GM10847 (cell line): ENCODE results near the gene OSTM1.

ENCODE experiments used
- POLR2A ChIP-seq: IDR thresholded peaks from 2 replicates; pipeline ENCODE4 v1.6.1; 2011; ENCODE audit not compliant: insufficient read length; ENCODE audit errors: extremely low read depth

OSTM1 gene

GRCh38 chr6:108008363-108008762, 66.2 kb downstream of the OSTM1 start:
- no peak for TF ChIP-seq POLR2A

GRCh38 chr6:108005961-108006360, 68.6 kb downstream of the OSTM1 start:
- TF ChIP-seq POLR2A, result no peak

DNA sequence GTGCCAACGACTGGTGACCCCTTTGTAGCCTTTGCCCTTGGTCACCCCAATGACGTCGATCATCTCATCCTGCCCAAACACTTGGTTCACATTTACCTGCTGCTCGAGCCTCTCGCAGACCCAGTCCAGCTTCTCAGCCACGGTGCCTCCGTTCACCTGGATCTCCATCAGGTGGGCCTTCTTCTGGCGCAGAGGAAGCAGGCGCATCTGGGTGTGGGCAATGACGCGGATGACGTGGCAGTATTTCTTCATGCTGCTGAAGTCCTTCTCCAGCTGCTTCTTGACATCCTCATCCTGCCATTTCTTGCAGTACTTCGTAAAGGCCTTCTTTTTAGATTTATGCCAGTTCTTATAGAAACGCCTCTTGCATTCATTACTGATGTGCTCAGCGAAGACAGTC, 69.7 kb downstream of the OSTM1 start:
- no peak for TF ChIP-seq POLR2A

- TF ChIP-seq POLR2A, result no peak
These were observed 71.9 kb downstream of the OSTM1 start for GRCh38 chr6:108002365-108003221.

DNA sequence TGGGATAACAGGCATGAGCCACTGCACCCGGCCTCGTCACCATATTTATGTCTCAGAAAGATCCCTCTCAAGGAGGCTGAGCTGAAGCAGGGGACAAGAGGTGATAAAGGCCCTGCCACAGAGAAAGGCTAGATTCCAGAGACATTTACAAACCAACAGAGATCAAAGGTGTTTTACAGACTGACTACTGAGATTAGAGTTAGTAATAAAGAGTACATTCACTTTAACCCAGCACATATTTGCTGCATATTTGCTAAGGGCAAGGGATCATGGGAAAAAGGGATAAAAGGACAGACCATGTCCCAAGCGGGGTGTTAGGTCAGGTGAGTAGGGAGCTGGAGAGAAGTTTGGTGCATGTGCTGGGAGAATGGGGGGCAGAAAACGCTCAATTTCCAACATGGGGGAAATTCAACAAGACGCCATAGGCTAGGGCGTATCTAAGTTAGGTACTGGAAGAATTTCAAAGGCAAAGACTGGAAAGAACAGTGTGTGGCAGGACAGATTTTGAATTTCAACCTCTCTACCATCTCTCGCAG, 72.8 kb downstream of the OSTM1 start:
- no peak for TF ChIP-seq POLR2A

DNA sequence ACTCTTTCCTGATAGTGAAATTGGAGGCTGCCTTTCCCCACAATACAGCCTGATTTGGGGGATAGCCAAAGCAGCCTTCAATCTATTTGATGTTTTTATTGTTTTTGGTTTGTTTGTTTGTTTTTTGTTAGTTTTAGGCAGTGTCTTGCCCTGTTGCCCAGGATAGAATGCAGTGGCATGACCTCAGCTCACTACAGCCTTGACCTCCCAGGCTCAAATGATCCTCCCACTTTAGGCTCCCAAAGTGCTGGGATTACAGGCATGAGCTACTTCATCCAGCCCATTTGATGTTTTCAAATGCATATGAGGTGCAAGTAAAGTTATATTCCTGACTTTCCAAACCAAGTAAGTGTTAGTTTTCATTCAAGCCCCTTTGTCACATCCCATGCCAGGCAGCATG, 75.2 kb downstream of the OSTM1 start:
- no peak for TF ChIP-seq POLR2A

DNA sequence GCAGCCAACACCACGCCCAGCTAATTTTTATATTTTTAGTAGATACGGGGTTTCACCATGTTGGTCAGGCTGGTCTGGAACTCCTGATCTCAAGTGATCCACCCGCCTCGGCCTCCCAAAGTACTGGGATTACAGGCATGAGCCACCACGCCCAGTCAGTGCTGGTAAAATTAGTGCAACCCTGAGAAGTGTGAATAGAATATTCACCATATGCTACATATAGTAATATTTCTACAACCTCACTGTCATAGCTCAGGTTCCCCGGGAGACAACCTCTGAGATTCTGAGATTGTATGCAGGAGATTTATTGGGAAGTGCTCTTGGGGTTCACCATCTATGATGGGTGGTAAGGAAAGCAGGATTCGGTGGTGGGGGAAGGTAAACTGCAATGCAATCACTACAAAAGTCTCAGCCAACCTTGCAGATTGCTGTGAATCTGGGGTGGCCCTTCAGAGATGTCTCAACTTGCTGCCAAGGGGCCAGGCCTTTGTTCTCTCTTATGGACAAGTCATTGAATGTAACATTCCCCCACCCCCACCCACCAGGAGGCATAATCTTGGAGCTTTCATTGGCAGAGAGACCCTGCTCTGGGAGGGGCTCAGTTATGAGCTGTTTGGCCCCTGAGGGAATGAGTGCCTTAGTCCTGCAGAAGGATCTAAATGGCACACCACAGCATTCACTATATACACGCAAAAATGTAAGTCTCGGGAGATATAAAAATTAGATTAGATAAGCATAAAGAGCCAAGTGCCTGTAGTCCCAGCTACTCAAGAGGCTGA, 82.6 kb downstream of the OSTM1 start:
- no peak for TF ChIP-seq POLR2A
